Esophagus muscularis mucosa (tissue), 4 donors: ENCODE results near the gene NADSYN1. TPM values are rescaled to one million over a fixed set of nuclear protein-coding genes. Genes with fewer than 3 reads are reported as not detected.

ENCODE experiments used
- DNase-seq: peaks from one replicate; pipeline ENCODE4 v3.0.0-alpha.2; 2017; ENCODE audit errors: extremely low spot score
- H3K27ac ChIP-seq, 4 donors: fragments of 200-600 bp; sonication (generic); replicated peaks in 1 of 4; 1 replicate in 3 of 4; 2 replicates in 1 of 4; pipeline ENCODE4 v1.5.1; 2016 to 2019; ENCODE audit warnings: mild to moderate bottlenecking in 1 of 4
- H3K27me3 ChIP-seq, 4 donors: fragments of 200-600 bp; sonication (generic); one replicate each; pipeline versions ENCODE4 v1.5.1 to v1.6.0; 2016 to 2019
- H3K36me3 ChIP-seq, 4 donors: fragments of 200-600 bp; sonication (generic); one replicate each; pipeline ENCODE4 v1.5.1; 2016 to 2019
- H3K4me1 ChIP-seq, 4 donors: fragments of 200-600 bp; sonication (generic); one replicate each; pipeline ENCODE4 v1.5.1; 2016 to 2019
- H3K4me3 ChIP-seq, 4 donors: fragments of 200-600 bp; sonication (generic); 1 replicate in 2 of 4; 2 replicates in 2 of 4; pipeline ENCODE4 v1.5.1; 2016 to 2019; ENCODE audit warnings: mild to moderate bottlenecking in 4 of 4, moderate library complexity in 1 of 4
- H3K9me3 ChIP-seq, 4 donors: fragments of 200-600 bp; sonication (generic); 1 replicate in 3 of 4; 2 replicates in 1 of 4; pipeline ENCODE4 v1.5.1; 2016 to 2019
- CTCF ChIP-seq, 3 experiments: fragments of 200-600 bp in 2 of 3; fragments of 450-650 bp in 1 of 3; sonication (generic) in 2 of 3; IDR thresholded peaks; one replicate each; pipeline ENCODE4 v1.5.1; 2017 to 2019; ENCODE audit warnings: antibody characterized with exemption in 3 of 3, mild to moderate bottlenecking in 2 of 3, moderate library complexity in 1 of 3
- EP300 ChIP-seq: sonication (generic); formaldehyde crosslinking; IDR thresholded peaks from one replicate; pipeline ENCODE4 v1.6.1; 2017; ENCODE audit warnings: antibody characterized with exemption
- POLR2A ChIP-seq: fragments of 450-650 bp; IDR thresholded peaks from one replicate; pipeline ENCODE4 v1.6.1; 2017; ENCODE audit warnings: antibody characterized with exemption, moderate library complexity, mild to moderate bottlenecking, low read depth
- POLR2AphosphoS5 ChIP-seq, 2 donors: sonication (generic); formaldehyde crosslinking; IDR thresholded peaks; one replicate each; pipeline ENCODE4 v1.6.1; 2017; ENCODE audit warnings: antibody characterized with exemption in 2 of 2
- WGBS: methylation state at CpG from one replicate; pipeline ENCODE4 v1.1.5; 2018; 5-methylcytosine and 5-hydroxymethylcytosine counted together
- intact Hi-C: fragments of 100-400 bp; cut with DNase I; formaldehyde crosslinking; loops from one replicate; pipeline ENCODE4 v1.15.1; 2023
- total RNA-seq, 4 donors: library from RNA; depleted of rRNA; stranded (reverse); fragments of >200 nt; gene quantifications; one replicate each; pipeline versions ENCODE4 v1.1.0 to v1.2.1, GENCODE V29; 2016

NADSYN1 gene
- total RNA-seq, 4 donors from 2014 or later, result 38.4 to 44.4 (median 42.2) TPM

- DNase-seq, result no peak
- Histone ChIP-seq H3K4me1 (no peaks in the 10 kb centered on the region), H3K9me3 (no peaks in the 10 kb centered on the region), H3K27me3 (no peaks in the 10 kb centered on the region), H3K4me3 (no peak overlapping the region), H3K27ac (no peak overlapping the region), H3K36me3 (peaks cover 24 to 74% (median 60%) of the 10 kb centered on the region in 4 donors)
- WGBS, result 96% methylated on average over 4 of the region's 4 CpGs
- intact Hi-C loops, result no loop called here
- TF ChIP-seq CTCF (IDR thresholded peaks at IDR 0.05), result no peak
- no peak for TF ChIP-seq EP300
- no peak for TF ChIP-seq POLR2A
- TF ChIP-seq POLR2AphosphoS5 (IDR thresholded peaks at IDR 0.05), result no peak
Observed at GRCh38 chr11:71465054-71465453, 12.1 kb downstream of the NADSYN1 start.

GRCh38 chr11:71466358-71466757, 13.4 kb downstream of the NADSYN1 start:
- H3K27me3 ChIP-seq, result no peaks in the 10 kb centered on the region
- no peak for TF ChIP-seq POLR2A
- WGBS, result 95% methylated on average over 9 of the region's 9 CpGs
- H3K9me3 ChIP-seq, result no peaks in the 10 kb centered on the region
- H3K36me3 ChIP-seq, result peaks cover 13 to 67% (median 49%) of the 10 kb centered on the region in 4 donors
- H3K4me1 ChIP-seq, result no peaks in the 10 kb centered on the region
- intact Hi-C loops, result no loop called here
- no peak for DNase-seq
- H3K27ac ChIP-seq, result no peak overlapping the region
- no peak overlapping the region for H3K4me3 ChIP-seq

GRCh38 chr11:71467164-71467563, 14.2 kb downstream of the NADSYN1 start:
- intact Hi-C loops, result no loop called here
- DNase-seq, result no peak
- no peak for TF ChIP-seq POLR2AphosphoS5 (IDR thresholded peaks at IDR 0.05)
- no peak for TF ChIP-seq POLR2A
- TF ChIP-seq EP300, result no peak
- TF ChIP-seq CTCF (IDR thresholded peaks at IDR 0.05), result no peak
- H3K4me3 ChIP-seq, result no peak overlapping the region
- WGBS, result 97% methylated on average over 6 of the region's 6 CpGs
- H3K36me3 ChIP-seq, result peaks cover 10 to 67% (median 45%) of the 10 kb centered on the region in 4 donors
- H3K27me3 ChIP-seq, result no peaks in the 10 kb centered on the region
- H3K4me1 ChIP-seq, result no peaks in the 10 kb centered on the region
- H3K27ac ChIP-seq, result no peak overlapping the region
- no peaks in the 10 kb centered on the region for H3K9me3 ChIP-seq

GRCh38 chr11:71470946-71471345, 17.9 kb downstream of the NADSYN1 start:
- no peak for DNase-seq
- Histone ChIP-seq H3K9me3 (no peaks in the 10 kb centered on the region), H3K4me1 (no peaks in the 10 kb centered on the region), H3K27me3 (no peaks in the 10 kb centered on the region), H3K4me3 (no peak overlapping the region), H3K36me3 (peaks cover 37 to 74% (median 61%) of the 10 kb centered on the region in 4 donors), H3K27ac (no peak overlapping the region)
- 84% methylated on average over 6 of the region's 6 CpGs for WGBS
- intact Hi-C loops, result no loop called here
- TF ChIP-seq POLR2AphosphoS5 (IDR thresholded peaks at IDR 0.05) (no peak), CTCF (IDR thresholded peaks at IDR 0.05) (no peak), POLR2A (no peak), EP300 (no peak)

GRCh38 chr11:71472357-71472885, 19.4 kb downstream of the NADSYN1 start:
- Histone ChIP-seq H3K4me3 (no peak overlapping the region), H3K4me1 (no peaks in the 10 kb centered on the region), H3K9me3 (no peaks in the 10 kb centered on the region), H3K27me3 (no peaks in the 10 kb centered on the region), H3K27ac (no peak overlapping the region), H3K36me3 (peaks cover 51 to 75% (median 61%) of the 10 kb centered on the region in 4 donors)
- no peak for DNase-seq
- intact Hi-C loops, result no loop called here
- TF ChIP-seq CTCF (IDR thresholded peaks at IDR 0.05), result no peak
- TF ChIP-seq POLR2A, result no peak
- no peak for TF ChIP-seq POLR2AphosphoS5 (IDR thresholded peaks at IDR 0.05)
- TF ChIP-seq EP300, result no peak
- WGBS, result 85% methylated on average over 9 of the region's 10 CpGs
